HG03025 (cell line): ENCODE results near the gene ZNF641.
A peak's percentile ranks its signal among the peaks of the same experiment; 100 is the strongest.

Experiments
- ATAC-seq: cut with Tn5 transposase; IDR thresholded peaks from one replicate; pipeline ENCODE4 v1.9.1; 2021; ENCODE audit warnings: mild to moderate bottlenecking, moderate library complexity; ENCODE audit not compliant: unreplicated experiment, low FRiP score

ZNF641 gene

DNA sequence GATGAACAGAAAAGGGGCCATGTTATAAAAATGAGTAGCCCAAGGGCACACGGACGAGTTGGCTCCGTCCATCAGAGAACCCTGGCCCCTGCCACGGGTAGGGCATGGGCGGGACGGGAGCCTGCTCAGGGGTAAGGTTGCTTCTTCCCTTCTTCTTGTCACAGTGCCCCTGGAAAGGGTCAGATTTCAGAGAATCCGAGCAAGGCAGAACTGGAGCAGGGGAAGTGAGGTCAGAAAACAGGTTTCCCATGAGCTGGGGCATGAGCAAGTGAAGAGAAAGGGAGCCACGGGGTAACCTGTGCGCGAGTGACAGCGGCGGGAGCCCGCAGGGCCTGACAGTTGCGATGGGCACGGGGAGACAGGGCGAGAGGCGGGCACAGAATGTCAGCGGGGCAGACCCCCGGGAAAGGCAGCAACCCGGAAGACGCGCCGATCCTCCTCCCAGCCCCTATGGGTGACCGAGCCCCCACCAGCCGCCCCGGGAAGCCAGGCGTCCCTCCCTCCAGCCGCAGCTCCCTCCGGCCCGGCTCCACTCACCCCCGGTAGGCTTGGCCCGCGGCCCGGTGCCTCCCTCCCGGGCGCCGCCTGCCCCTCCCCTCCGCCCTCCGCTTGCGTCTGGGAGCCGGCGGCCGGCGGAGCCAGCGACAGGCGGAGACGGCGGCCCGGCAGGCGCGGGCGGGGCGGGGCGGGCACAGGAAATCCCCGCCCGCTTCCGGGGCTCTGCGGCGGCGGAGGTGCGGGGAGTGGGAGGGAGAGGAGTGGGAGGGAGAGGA, at the start of gene ZNF641:
Gene ZNF641, minus strand, starts transcription at position 671 of the 773 bp plus-strand sequence. CDS start 2,829 bp downstream, outside the sequence.
- peak; percentile 82 for ATAC-seq

DNA sequence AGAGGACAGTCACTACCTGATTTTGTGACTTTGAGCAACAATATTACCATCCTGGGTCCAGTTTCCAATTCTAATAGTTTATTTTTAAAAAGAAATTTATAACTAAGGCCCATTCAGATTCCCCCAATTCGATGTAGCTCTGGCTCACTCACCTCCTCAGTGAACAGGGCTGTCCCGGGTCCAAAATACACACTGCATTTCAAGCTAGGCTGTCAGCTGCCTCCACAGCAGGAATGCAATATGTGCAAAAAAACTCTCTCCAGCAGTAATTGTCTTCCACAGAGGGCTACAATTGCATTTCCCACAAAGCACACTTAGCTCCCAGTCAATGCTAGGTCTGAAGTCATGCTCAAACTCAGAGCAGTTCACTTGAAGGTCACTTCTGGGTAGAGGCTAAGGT, 39.3 kb upstream of the ZNF641 start:
- ATAC-seq = no peak

DNA sequence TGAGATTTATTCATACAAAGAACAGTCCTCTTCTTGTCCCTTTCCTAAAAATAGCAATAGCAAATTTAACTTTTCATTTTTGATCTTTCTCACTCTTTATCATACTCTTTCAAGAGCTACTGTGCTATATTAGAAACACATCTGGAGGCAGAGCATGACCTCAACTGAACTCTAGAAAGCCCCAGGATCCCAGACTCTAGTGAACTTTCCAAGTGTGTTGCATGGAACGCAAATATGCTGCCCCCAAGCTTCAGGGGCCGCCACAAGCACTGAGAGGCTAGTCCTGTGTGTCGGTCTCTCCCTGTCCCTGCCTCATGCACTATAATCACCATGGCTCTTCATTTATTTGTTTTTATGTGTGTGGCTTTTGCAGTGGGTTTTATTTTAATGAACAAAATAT, 38.7 kb upstream of the ZNF641 start:
- ATAC-seq = no peak

DNA sequence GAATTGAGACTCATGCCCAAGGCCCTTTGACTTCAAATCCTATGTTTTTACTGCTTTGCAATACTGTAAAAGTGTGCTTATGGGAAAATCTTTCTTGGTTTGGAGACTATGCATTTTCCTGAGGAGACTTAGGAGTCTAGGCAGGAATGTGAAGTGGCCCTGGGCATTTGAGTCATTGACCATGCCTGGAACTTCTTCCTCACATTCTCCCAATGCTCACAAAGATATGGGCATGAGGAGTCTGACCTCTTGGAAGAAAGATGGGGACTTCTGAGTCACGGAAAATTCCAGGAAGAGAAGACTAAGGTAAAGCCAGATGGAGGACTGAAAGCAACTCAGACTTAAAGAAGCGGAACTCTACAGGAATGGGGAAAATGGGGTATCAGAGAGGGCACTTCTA, 38.2 kb upstream of the ZNF641 start:
- no peak for ATAC-seq

DNA sequence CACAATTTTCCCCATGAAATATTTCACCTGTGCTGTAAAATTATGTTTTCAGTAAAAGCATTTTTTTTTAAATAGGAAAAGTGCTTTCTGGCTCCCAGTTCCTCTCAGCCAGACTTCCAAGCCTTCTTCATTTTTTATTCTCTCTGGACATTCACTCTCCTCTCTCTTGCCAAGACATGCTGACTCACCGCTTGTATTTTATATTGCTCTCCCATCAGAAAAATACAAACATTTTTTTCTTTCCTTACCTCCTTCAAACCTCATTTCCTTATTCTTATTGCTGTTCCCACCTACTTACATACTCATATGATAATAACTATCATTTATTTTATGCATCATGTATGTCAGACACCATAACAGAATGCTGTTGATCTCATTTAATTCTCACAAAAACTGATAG, 37.7 kb upstream of the ZNF641 start:
- no peak for ATAC-seq

DNA sequence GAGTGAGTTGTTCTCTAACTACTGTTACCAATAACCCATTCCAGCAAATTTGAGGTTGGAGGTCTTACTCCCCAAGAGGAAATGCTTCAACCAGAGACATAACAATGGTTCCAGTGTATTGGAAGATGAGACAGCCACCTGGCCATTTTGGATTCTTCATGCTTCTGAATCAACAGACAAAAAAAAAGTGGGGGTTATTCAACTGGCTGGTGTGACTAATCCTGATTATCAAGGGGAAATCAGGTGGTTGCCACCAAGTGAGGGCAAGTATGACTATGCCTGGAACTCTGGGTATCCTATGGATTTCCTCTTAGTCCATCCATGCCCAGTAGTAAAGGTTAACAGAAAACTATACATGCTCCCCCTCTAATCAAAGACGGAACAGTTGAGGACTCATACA, 29.9 kb upstream of the ZNF641 start:
- no peak for ATAC-seq

DNA sequence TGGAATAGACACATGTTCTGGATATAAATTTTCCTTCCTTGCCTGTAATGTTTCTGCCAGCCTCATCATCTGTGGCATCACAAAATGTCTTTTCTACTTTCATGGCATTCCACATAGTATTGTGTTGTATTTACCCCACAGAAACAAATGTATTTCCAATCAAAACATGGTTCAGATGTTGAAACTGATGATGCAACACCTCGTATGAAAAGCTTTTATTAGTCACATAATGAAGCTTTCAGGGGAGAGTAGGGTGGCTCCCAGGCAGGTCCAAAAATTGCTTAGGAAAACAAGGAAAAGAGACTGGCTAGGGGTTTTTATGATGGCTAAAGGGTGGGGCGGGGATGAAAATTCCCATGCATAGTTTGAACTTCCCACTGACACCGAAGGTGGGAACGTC, 29.1 kb upstream of the ZNF641 start:
- ATAC-seq = no peak

DNA sequence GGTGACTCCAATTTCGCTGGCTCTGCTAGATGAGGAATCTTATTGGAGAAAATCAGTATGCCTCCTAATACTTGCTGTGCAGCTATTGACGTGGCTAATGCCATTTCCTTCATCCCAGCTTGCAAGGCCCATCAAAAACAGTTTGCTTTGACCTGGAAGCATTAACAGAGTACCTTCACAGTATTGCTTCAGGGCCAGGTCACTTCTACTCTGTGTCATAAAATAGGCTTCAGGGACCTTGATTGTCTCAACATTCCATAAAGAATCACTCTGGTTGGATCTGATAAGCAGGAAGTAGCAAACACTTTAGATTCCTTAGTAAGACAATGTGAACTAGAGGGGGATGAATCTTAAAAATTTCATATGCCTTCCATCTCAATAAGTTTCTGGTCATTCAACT, 26.9 kb upstream of the ZNF641 start:
- ATAC-seq = no peak

DNA sequence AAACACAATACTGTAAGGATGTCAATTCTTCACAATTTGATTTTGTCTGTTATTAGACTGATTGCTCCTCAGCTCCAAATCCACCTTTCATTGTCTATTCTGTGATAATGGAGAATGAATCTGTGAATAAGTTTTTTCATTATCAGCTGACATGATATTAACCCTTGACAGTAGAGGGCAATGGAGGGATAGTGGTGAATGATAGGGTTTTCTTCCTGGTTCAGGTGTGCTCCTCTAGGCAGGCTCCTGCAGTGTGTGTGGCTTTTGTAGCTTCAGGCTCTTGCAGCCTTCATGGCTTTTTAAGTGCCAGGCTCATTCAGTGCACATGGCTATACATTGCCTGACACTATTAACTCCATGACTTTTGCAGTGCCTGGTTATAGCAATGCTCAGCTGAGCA, 23.4 kb upstream of the ZNF641 start:
- no peak for ATAC-seq

DNA sequence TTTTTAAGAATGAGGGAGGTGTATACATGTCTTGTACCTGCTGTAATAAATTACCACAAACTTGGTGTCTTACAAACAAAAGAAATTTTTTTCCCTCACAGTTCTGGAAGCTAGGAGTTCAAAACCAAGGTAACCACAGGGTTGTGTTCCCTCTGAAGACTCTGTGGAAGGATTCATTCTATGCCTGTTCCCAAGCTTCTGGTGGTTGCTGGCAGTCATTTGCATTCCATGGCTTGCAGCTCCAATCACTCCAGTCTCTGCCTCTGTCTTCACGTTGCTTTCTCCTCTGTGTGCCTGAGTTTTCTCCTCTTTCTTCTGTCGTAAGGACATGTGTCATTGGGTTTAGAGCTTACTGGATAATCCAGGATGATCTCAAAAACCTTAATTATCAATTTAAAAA, 15.4 kb upstream of the ZNF641 start:
- no peak for ATAC-seq

DNA sequence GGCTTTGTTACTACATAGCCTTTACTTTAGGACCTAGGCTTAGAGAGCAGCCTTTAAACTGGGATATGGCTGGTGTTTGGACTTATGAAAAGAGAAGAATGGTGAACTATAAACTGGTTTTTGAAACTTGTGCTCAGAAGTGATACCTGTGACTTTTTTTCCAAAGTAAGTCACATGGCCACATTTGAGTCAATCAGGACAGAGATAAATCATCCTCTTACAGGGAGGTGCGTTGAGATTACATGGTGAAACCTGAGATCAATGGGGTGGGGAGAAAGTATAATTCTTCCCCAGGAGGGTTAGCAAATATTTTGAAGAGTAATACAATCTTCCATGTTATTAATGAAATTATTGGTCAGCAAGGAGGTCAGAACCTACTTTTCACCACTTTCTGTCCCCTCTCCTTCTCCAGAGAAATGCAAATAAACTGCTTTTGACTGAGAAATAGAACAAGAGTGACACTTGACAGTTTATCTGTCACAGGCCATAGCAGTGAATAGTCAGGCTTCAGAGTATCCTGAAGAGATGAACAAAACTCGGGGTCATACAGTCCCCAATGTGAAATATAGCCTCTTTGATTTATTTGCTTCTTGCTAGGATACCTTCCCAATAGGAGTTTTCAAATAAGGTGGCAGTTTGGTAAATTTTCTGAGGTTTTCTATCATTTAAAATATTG, 11.1 kb upstream of the ZNF641 start:
- ATAC-seq = no peak

DNA sequence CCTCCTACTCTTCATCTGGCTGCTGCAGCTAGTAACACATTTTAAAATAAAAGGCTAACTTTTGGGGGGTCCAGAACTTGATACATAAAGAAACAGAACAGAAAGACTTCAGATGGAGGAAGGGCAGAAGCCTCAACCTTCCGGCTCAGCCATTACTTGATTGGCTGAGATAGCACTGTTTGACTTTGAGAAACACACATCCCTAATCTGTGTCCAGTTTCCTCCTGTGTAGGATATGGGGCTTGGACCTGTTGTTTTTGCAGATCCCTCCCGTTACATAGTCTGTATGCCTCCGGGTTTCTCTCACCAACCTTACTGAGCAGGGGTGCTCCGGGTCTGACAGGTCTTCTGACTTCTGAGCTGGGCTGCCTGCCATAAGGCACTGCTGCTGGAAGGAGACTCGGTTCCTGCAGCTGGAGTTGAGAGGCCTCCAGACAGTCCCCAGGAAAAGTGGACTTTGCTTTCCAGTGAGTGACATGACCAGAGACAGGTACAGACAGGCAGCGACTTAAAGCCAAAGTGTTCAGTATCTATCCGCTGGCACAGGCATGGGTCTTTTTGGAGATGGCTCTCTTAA, 8.3 kb upstream of the ZNF641 start:
- ATAC-seq = no peak

DNA sequence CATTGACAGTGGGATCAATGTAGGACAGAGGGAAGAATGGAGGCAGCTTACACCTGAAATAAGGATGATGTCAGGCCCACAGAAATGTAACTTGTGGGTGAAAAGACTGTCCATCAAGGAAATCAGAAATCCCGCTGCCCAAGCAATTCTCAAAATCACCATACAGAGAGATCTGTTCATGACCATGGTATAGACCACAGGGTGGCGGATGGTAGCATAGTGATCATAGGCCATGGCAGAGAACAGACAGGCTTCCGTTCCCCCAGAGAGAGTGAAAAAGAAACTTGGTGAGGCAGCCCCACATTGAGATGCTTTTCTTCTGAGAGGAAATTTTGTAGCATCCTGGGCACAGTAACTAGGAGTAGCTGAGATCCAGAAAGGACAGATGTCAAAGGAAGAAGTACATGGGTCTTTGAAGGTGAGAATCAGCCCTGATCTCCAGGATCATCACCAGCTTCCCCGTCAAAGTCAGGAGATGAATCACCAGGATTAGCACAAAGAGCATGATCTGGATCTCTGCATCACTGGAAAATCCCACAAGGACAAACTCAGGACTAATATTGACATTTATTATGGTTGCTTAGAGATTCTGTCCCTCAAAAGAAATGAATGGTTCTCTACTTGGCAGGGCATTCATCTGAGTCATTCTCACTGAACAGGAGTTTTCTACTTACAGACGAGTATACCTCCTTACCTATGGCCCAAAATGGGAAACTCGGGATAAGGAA, 5.5 kb upstream of the ZNF641 start:
- no peak for ATAC-seq

DNA sequence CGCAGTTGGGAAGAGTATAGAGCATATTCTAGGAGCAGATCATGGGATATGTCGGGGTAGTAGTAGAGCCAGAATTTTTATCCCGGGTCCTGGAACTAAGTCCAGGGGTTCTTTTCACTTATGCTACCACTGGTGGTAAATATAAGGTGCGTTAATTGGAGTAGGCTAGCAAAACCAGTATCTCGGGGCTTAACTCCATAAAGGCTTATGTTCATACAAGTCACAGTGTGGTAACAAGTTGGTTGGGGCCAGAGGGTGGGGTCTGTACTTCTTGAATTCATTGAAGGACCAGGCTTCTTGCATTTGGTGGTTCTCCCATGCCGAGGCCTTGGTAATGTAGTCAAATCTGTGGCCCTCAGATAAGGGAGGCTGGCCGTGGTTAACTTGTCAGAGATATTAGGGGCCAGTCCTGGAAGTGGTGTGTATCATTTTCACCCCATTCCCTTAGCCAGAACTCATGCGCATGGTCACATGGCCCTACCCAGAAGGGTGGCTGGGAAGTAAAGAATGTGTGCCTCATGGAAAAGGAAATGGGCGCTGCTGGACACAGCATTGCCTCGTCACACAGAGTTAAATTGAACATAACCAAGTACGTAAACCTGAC, 1.5 kb upstream of the ZNF641 start:
- ATAC-seq = no peak

DNA sequence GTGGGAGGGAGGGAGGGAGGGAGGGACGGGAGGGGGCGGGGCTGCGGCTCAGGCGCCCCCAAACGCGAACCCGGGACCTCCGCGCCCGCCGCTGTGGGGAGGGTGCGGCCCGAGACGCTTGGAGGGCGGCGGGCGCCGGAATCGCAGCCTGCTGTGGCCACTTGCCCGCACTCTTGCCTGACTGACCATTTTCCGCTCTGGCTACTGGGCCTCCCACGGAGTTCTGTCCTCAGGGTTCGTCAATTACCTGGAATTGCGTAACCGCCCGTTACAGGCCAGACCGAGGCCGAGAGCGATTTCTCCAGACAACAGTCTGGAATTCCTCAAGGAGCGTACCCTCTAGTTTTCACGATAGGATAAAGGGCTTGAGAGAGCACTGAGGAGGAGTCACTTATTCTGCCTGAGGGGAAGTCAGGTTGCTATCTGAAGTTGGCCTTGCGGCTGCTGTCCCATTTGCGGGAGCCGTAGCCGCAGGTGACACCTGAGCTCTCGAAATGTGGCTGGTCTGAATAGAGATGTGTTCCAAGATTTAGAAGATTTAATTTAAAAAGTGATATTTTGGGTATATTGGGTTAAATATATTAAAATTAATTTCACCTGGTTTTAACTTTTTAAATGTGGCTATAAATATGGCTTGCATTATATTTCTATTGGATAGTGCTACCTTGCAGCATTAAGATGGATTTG, 446 bp upstream of the ZNF641 start:
- peak; percentile 46 for ATAC-seq

DNA sequence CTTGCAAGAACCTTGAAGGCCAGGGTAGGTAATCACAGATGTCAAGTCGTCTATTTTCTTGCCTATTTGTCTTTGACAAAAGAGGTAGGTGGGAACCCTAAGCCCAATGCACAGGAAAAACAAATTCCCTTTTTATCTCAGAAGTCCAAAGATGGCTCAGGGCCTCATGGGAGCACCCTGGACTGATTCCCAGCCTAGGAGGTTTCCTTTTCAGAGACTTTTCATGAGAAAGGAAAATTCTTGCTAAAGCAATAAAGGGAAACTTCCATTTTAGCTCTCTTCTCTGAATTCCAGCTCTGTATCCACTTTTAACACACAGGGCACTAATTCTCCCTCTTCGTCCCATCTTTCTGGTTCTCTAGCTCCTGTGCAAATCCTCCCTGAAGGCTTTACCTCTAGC, 1.2 kb downstream of the ZNF641 start:
- no peak for ATAC-seq

DNA sequence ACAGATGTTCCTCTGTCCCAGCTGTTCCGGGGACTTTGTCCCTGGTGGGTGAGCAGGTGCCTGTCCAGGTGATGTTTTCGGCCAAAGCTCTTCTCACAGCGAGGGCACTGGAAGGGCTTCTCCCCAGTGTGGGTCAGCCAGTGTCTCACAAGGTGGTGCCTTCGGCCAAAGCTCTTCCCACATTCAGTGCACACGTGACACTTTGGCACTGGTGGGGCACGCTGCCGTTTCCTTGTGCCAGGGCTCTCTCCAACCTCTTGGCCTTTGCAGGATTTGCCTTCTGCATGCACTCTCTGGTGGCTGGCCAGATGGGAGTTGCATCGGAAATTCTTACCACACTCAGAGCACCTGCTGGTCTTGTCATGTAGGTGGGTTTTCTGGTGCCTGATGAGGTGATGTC, 7.7 kb downstream of the ZNF641 start:
- no peak for ATAC-seq

DNA sequence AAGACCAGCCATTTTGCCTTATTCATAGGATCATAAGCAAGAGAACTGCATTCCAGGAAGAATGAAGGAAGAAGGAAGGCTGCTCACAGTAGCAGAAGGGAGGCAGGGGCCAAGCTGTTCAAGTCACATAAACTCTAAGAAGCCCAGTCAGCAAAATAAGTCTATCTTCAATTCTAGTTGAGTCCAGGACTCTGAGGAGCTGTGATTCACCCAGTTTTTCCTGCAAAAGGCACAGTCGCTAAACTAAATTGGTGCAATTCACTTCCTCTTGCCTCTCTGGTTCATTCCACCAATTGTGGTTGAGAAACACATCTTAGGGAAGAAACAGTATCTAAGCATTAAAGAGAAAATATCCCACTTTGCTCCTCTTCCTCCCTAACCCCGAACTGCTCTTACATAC, 9.8 kb downstream of the ZNF641 start:
- no peak for ATAC-seq

DNA sequence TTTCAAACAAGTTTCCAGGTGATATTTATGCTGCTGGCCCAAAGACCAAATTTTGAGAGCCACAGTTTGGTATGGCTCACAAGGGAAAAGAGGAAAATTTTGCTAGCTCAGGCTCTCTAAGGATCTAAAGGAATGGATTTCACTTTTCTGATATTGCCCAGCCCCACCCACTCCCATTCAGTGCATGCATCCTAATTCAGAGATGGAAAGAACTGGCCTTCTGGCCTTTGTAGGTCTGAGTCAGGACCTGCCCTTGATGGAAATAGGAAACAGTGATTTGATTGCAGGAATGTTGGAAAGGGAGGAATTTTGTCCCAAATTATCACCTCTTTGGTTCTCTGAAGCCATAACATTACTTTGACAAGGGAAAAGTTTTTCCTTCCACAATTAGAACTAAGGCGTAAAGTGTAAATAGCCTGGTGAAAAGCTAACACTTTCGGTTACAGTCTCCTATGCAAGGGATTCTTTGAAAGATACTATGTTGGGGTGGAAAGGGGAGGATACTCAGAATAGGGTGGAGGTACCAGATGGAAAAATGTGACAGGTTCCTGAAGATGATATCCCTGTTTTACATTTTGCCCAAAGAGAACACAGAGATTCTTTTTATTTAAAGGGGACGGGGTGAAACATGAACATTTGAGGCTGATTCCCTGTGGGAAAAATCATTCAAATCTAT, 11.1 kb downstream of the ZNF641 start:
- ATAC-seq = no peak

DNA sequence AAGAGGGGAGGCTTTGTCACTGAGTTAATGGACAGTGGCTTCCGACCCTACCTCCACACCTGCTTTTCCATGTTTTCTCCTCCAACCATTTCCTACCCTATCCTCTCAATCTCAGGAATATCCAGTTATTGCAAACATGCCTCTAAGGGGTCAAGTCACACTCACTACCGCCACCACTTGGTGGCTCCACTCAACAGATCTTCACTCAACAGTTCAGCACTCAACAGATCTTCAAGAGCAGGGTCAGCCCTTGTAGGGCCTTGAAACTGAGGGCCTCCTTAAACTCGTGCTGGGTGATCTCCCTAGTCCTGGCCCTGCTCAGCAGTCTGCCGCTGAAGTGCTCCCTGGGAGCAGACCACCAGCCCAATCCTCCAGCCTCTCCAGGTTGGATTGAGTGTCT, 14.2 kb downstream of the ZNF641 start:
- no peak for ATAC-seq
